ENCODE data around the gene ZNF462. TPM values are rescaled to one million over a fixed set of nuclear protein-coding genes. Genes with fewer than 3 reads are reported as not detected.

Gene ZNF462
- total and polyA plus RNA-seq, 2 of the 4 experiments (the other 2 are of a cell fraction): 6.1 to 18.8 TPM

DNA sequence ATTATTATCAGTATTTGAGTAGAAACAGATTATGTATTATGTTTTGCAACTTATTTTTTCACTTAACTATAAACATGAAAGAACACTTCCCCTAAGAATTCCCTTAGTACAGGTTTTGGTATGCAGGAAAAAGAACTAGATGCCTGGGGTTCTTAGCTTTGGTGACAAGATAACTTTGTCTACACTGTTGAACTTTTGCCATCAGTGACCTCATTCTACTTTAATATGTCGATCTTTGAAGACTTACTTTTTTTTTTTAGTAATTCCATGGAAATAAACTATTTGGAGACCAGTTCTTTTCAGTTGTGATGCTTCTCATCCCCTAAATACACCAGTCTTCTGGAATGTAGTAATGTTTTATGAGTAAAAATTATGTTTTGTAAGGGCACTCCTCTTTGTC lies 34.3 kb downstream of the ZNF462 start:
- dilution Hi-C loops (cut with HindIII; ENCODE audit: low sequenced_read_pairs, unreplicated experiment): no loop called here

More for the DNA sequence above, 34.3 kb downstream of the ZNF462 start:
- CTCF ChIA-PET: interaction anchor here (0.6 kb wide), 1 partner anchor 119 kb away, joined by 5 read pairs; no protein-coding TSS in a partner anchor
- BruUV-seq (replicated peaks): no TSS peak
- WGBS, 2 experiments (ENCODE audit: extremely low coverage in 2 of 2, insufficient read length in 1 of 2): no CpG with 5 or more reads among the region's 1 CpG
- no peak overlapping the region for H2AK9ac ChIP-seq (replicated peaks; ENCODE audit: low read depth, low read length, poor library complexity)
- H3K9me3 ChIP-seq (ENCODE audit: control insufficient read depth, insufficient read depth, low read length): no peaks in the 10 kb centered on the region
- peaks cover 11% of the 10 kb centered on the region for H3K9me1 ChIP-seq (ENCODE audit: insufficient read depth, low read length)
- H2AFZ ChIP-seq (replicated peaks; ENCODE audit: low read length, poor library complexity): no peak overlapping the region
- no peak overlapping the region for H2BK120ac ChIP-seq (ENCODE audit: low read depth, low read length)
- no peak; the same call in 1 of the 2 replicates for ATAC-seq (ENCODE audit: low read depth)
- POLR2A ChIA-PET (ENCODE audit: unreplicated experiment): no interaction called here
- H2BK20ac ChIP-seq (ENCODE audit: low read depth, low read length): no peak overlapping the region
- H4K8ac ChIP-seq (ENCODE audit: low read depth in 2 of 2, low read length in 2 of 2): no peak overlapping the region
- peak overlapping the region; percentile 1 for H2BK5ac ChIP-seq (ENCODE audit: low read depth, low read length, poor library complexity, severe bottlenecking)
- no peak overlapping the region for H2BK15ac ChIP-seq (ENCODE audit: low read depth, low read length)
- peaks cover 10% of the 10 kb centered on the region for H3K4me1 ChIP-seq (ENCODE audit: control insufficient read depth, insufficient read depth, low read length)
- no peak overlapping the region for H4K91ac ChIP-seq (ENCODE audit: insufficient read depth, low read depth, low read length)
- DNase-seq: peak; percentile 74
- peaks cover 5% of the 10 kb centered on the region; the same call in 1 of the 2 replicates for H4K20me1 ChIP-seq (ENCODE audit: insufficient read depth, low read length)
- H2AK5ac ChIP-seq (ENCODE audit: low read depth, low read length): no peak overlapping the region
- in situ Hi-C loops (cut with MboI; ENCODE audit: low sequenced_read_pairs): loop anchor here (25.0 kb wide), 2 partner anchors 390 to 840 kb away; partner anchors contain the start of gene RAD23B
- H3K4me3 ChIP-seq (ENCODE audit: insufficient read depth, low read depth, low read length): no peak overlapping the region
- no peak overlapping the region for H3K9ac ChIP-seq (ENCODE audit: low read depth, low read length)
- no peak overlapping the region for H3K4ac ChIP-seq (ENCODE audit: low read depth, low read length)
- H3K14ac ChIP-seq (replicated peaks; ENCODE audit: low read depth, low read length): no peak overlapping the region
- peaks cover 34 to 57% of the 10 kb centered on the region in 2 experiments for H3K79me1 ChIP-seq (ENCODE audit: low read depth in 1 of 2, low read length in 2 of 2)
- no peak overlapping the region for H3K23ac ChIP-seq (ENCODE audit: low read depth, low read length)
- peak overlapping the region; percentile 19; the same call in 1 of the 2 replicates for H3K27ac ChIP-seq (ENCODE audit: insufficient read depth, low read length)
- H3K18ac ChIP-seq (ENCODE audit: low read depth, low read length): peak overlapping the region; percentile 1; the same call in 1 of the 2 replicates
- H3K27me3 ChIP-seq (ENCODE audit: control insufficient read depth, insufficient read depth, low read length): no peaks in the 10 kb centered on the region
- intact Hi-C loops (cut with micrococcal nuclease): loop anchor here (2.0 kb wide), 1 partner anchor 20 kb away; no protein-coding TSS in a partner anchor
- H4K5ac ChIP-seq (ENCODE audit: low read depth, low read length): no peak overlapping the region
- TF ChIP-seq MXI1 (IDR thresholded peaks at IDR 0.05; ENCODE audit: borderline replicate concordance, low read depth, low read length) (no peak), CEBPB (IDR thresholded peaks at IDR 0.05; ENCODE audit: low read depth, low read length) (no peak), BHLHE40 (IDR thresholded peaks at IDR 0.05; ENCODE audit: low read depth, low read length) (no peak), NFE2L2 (IDR thresholded peaks at IDR 0.05; ENCODE audit: low read depth, low read length) (no peak), FOS (IDR thresholded peaks at IDR 0.05; ENCODE audit: low read depth, low read length) (no peak), CHD1 (IDR thresholded peaks at IDR 0.05; ENCODE audit: low read depth, low read length) (no peak), POLR2A (IDR thresholded peaks at IDR 0.05; ENCODE audit: low read depth, low read length) (no peak), MAFK (IDR thresholded peaks at IDR 0.05; ENCODE audit: low read depth, low read length) (no peak), RAD21 (IDR thresholded peaks at IDR 0.05; ENCODE audit: low read length) (no peak), MAZ (IDR thresholded peaks at IDR 0.05; ENCODE audit: borderline replicate concordance, low read depth, low read length) (no peak), SMC3 (IDR thresholded peaks at IDR 0.05; ENCODE audit: low read depth, low read length) (no peak), RCOR1 (IDR thresholded peaks at IDR 0.05; ENCODE audit: insufficient replicate concordance, low read length) (no peak)
- TF ChIP-seq, protein P1, sequence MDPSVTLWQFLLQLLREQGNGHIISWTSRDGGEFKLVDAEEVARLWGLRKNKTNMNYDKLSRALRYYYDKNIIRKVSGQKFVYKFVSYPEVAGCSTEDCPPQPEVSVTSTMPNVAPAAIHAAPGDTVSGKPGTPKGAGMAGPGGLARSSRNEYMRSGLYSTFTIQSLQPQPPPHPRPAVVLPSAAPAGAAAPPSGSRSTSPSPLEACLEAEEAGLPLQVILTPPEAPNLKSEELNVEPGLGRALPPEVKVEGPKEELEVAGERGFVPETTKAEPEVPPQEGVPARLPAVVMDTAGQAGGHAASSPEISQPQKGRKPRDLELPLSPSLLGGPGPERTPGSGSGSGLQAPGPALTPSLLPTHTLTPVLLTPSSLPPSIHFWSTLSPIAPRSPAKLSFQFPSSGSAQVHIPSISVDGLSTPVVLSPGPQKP (IDR thresholded peaks at IDR 0.05; ENCODE audit: borderline replicate concordance, low read depth, low read length): no peak
- TF ChIP-seq, protein P2, sequence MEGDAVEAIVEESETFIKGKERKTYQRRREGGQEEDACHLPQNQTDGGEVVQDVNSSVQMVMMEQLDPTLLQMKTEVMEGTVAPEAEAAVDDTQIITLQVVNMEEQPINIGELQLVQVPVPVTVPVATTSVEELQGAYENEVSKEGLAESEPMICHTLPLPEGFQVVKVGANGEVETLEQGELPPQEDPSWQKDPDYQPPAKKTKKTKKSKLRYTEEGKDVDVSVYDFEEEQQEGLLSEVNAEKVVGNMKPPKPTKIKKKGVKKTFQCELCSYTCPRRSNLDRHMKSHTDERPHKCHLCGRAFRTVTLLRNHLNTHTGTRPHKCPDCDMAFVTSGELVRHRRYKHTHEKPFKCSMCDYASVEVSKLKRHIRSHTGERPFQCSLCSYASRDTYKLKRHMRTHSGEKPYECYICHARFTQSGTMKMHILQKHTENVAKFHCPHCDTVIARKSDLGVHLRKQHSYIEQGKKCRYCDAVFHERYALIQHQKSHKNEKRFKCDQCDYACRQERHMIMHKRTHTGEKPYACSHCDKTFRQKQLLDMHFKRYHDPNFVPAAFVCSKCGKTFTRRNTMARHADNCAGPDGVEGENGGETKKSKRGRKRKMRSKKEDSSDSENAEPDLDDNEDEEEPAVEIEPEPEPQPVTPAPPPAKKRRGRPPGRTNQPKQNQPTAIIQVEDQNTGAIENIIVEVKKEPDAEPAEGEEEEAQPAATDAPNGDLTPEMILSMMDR (conservative IDR thresholded peaks at IDR 0.05; ENCODE audit: low read depth, low read length): no peak
- TF ChIP-seq, protein P3, sequence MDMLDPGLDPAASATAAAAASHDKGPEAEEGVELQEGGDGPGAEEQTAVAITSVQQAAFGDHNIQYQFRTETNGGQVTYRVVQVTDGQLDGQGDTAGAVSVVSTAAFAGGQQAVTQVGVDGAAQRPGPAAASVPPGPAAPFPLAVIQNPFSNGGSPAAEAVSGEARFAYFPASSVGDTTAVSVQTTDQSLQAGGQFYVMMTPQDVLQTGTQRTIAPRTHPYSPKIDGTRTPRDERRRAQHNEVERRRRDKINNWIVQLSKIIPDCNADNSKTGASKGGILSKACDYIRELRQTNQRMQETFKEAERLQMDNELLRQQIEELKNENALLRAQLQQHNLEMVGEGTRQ (IDR thresholded peaks at IDR 0.05; ENCODE audit: low read depth, low read length): no peak
- 0 out of 2 replicates have a peak overlapping the region, but pooled peaks have one; percentile 21 for H3K4me2 ChIP-seq (ENCODE audit: low read depth, low read length)
- H3K56ac ChIP-seq (ENCODE audit: extremely low read depth, insufficient read depth, low read length): no peak overlapping the region
- H3K36me3 ChIP-seq (ENCODE audit: control insufficient read depth, insufficient read depth, low read length): no peaks in the 10 kb centered on the region
